HepG2 (cell line): ENCODE measurements around the gene GTF3C5. TPM values are rescaled to one million over a fixed set of nuclear protein-coding genes. Genes with fewer than 3 reads are reported as not detected.

Source experiments
- ATAC-seq: fragments of 200-7000 bp; cut with Tn5 transposase; 3 replicates; pipeline ENCODE4 v1.9.1; 2020; ENCODE audit warnings: mild to moderate bottlenecking, moderate library complexity
- BruUV-seq: library from RNA; stranded (reverse); fragments of 400-500 nt; replicated peaks from 2 replicates; lab custom pipeline; 2021; lab: Mats Ljungman, UMichigan
- CTCF ChIA-PET: fragments of 300-600 bp; formaldehyde crosslinking; extraction: SDS; loops from one replicate; lab custom pipeline; 2021; ENCODE audit warnings: low total read pairs, inconsistent platforms, low intra/inter-chr PET ratio; lab: Yijun Ruan, JAX
- POLR2A ChIA-PET: fragments of 350-600 bp; sonication (Branson Sonifier 250); formaldehyde crosslinking; loops from one replicate; lab custom pipeline; 2020; ENCODE audit warnings: antibody characterized with exemption, inconsistent platforms; lab: Yijun Ruan, JAX
- DNase-seq: peaks from one replicate; pipeline ENCODE4 v3.0.0-alpha.2; 2015; ENCODE audit warnings: low spot score
- FAIRE-seq: peaks from 3 replicates; lab custom pipeline; 2011; peaks lifted over from hg19 to GRCh38; lab: Jason Lieb, UNC
- H2AFZ ChIP-seq: one replicate; pipeline ENCODE4 v1.6.1; 2011; ENCODE audit warnings: low read length, inconsistent platforms
- H3K27ac ChIP-seq: fragments of 300-600 bp; 3 replicates; pipeline ENCODE4 v1.8.0; 2011; ENCODE audit warnings: mixed run types, mild to moderate bottlenecking, mixed read lengths, low read length, inconsistent platforms; ENCODE audit not compliant: insufficient read depth; ENCODE audit errors: extremely low read length
- H3K27me3 ChIP-seq, 2 experiments: fragments of 200-600 bp in 1 of 2; 2 replicates in 1 of 2; 3 replicates in 1 of 2; pipeline versions ENCODE4 v1.6.0 to v1.8.0; 2011; ENCODE audit warnings: low read length in 2 of 2, mild to moderate bottlenecking in 2 of 2, moderate library complexity in 2 of 2, inconsistent platforms in 1 of 2; ENCODE audit not compliant: insufficient read depth in 2 of 2, control insufficient read depth in 1 of 2
- H3K36me3 ChIP-seq, 2 experiments: fragments of 200-600 bp in 1 of 2; replicated peaks in 1 of 2; 2 replicates in 1 of 2; 3 replicates in 1 of 2; pipeline versions ENCODE4 v1.5.1 to v1.8.0; 2011; ENCODE audit warnings: low read length in 2 of 2, inconsistent platforms in 1 of 2; ENCODE audit not compliant: insufficient read depth in 2 of 2, control insufficient read depth in 1 of 2
- H3K4me1 ChIP-seq: 2 replicates; pipeline ENCODE4 v1.5.1; 2012; ENCODE audit warnings: low read length, inconsistent platforms; ENCODE audit not compliant: insufficient read depth
- H3K4me2 ChIP-seq: 2 replicates; pipeline ENCODE4 v1.6.0; 2011; ENCODE audit warnings: low read depth, low read length, inconsistent platforms
- H3K4me3 ChIP-seq, 3 experiments: fragments of 200-600 bp in 1 of 3; sonication (generic), shearing (Covaris generic) in 1 of 3; replicated peaks in 1 of 3; 2 replicates each; pipeline ENCODE4 v1.5.1; 2011 to 2016; ENCODE audit warnings: low read length in 3 of 3, inconsistent platforms in 2 of 3, low read depth in 2 of 3, mild to moderate bottlenecking in 2 of 3, control low read depth in 1 of 3, mixed read lengths in 1 of 3; ENCODE audit not compliant: insufficient read depth in 1 of 3
- H3K79me2 ChIP-seq: one replicate; pipeline ENCODE4 v1.6.1; 2011; ENCODE audit warnings: low read length, inconsistent platforms; ENCODE audit not compliant: insufficient read depth
- H3K9ac ChIP-seq: 2 replicates; pipeline ENCODE4 v1.6.0; 2011; ENCODE audit warnings: mild to moderate bottlenecking, low read depth, low read length, inconsistent platforms; ENCODE audit not compliant: insufficient read depth
- H3K9me3 ChIP-seq: 2 replicates; pipeline ENCODE4 v1.5.1; 2012; ENCODE audit warnings: mild to moderate bottlenecking, low read length
- H4K20me1 ChIP-seq: 2 replicates; pipeline ENCODE4 v1.6.0; 2011; ENCODE audit warnings: inconsistent platforms, mild to moderate bottlenecking, low read length, moderate library complexity; ENCODE audit not compliant: insufficient read depth
- CENPT ChIP-seq: sonication (generic); formaldehyde crosslinking; IDR thresholded peaks from 2 replicates; pipeline ENCODE4 v1.8.0; 2022; ENCODE audit warnings: low read depth, mild to moderate bottlenecking, moderate library complexity, missing genetic modification reagents
- GZF1 ChIP-seq: sonication (generic); formaldehyde crosslinking; IDR thresholded peaks from 2 replicates; pipeline ENCODE4 v1.5.1; 2020; ENCODE audit warnings: mild to moderate bottlenecking, missing genetic modification reagents
- HNRNPH1 ChIP-seq: fragments of 200-400 bp; formaldehyde crosslinking; optimal IDR thresholded peaks from 2 replicates; pipeline ENCODE3; 2017; ENCODE audit warnings: mild to moderate bottlenecking, low read depth, low read length
- KMT2A ChIP-seq: sonication (generic); formaldehyde crosslinking; IDR thresholded peaks from 2 replicates; pipeline ENCODE4 v1.4.0; 2020; ENCODE audit warnings: missing genetic modification reagents
- MXI1 ChIP-seq: IDR thresholded peaks from 3 replicates; pipeline ENCODE4 v1.6.1; 2012; ENCODE audit warnings: low read depth, low read length, inconsistent platforms, borderline replicate concordance
- NFYC ChIP-seq: IDR thresholded peaks from 2 replicates; pipeline ENCODE4 v1.6.1; 2016; ENCODE audit warnings: missing genetic modification reagents, missing compliant biosample characterization
- NONO ChIP-seq, 2 experiments: fragments of 450-650 bp in 1 of 2; sonication (generic) in 1 of 2; formaldehyde crosslinking in 1 of 2; IDR thresholded peaks in 1 of 2; conservative IDR thresholded peaks in 1 of 2; 2 replicates each; pipeline versions ENCODE4 v1.6.1 to v1.8.0; 2017 to 2022; ENCODE audit warnings: mild to moderate bottlenecking in 1 of 2, missing genetic modification reagents in 1 of 2, moderate library complexity in 1 of 2
- POLR2G ChIP-seq: fragments of 200-400 bp; formaldehyde crosslinking; IDR thresholded peaks from 2 replicates; pipeline ENCODE4 v1.6.1; 2018; ENCODE audit warnings: mild to moderate bottlenecking, low read depth, low read length, moderate library complexity
- TEAD2 ChIP-seq: sonication (generic); formaldehyde crosslinking; IDR thresholded peaks from 2 replicates; pipeline ENCODE4 v1.9.0; 2021; ENCODE audit warnings: missing genetic modification reagents
- THYN1 ChIP-seq: sonication (generic); formaldehyde crosslinking; IDR thresholded peaks from 2 replicates; pipeline ENCODE4 v1.8.1; 2023; ENCODE audit warnings: low read depth, mild to moderate bottlenecking, moderate library complexity, missing genetic modification reagents, borderline replicate concordance
- ZNF234 ChIP-seq: sonication (generic); formaldehyde crosslinking; conservative IDR thresholded peaks from 2 replicates; pipeline ENCODE4 v1.5.1; 2020; ENCODE audit warnings: mild to moderate bottlenecking, missing genetic modification reagents
- ZNF775 ChIP-seq: sonication (generic); formaldehyde crosslinking; IDR thresholded peaks from 2 replicates; pipeline ENCODE4 v1.4.0; 2020; ENCODE audit warnings: missing genetic modification reagents, mild to moderate bottlenecking, moderate library complexity, borderline replicate concordance
- WGBS: methylation state at CpG from one replicate; pipeline ENCODE4 v1.1.6; 2017; ENCODE audit warnings: low lambda C conversion rate; 5-methylcytosine and 5-hydroxymethylcytosine counted together
- in situ Hi-C: cut with HindIII; loops from 2 replicates; pipeline ENCODE4 v1.10.0; 2017; ENCODE audit warnings: low pct_unique_long_range_greater_than_20kb; ENCODE audit not compliant: extremely low pct_ligation_motif_present
- intact Hi-C: fragments of 100-400 bp; cut with micrococcal nuclease; formaldehyde crosslinking; loops from one replicate; pipeline ENCODE4 v1.10.0; 2022; ENCODE audit not compliant: unreplicated experiment
- polyA plus RNA-seq, 8 experiments: library from polyadenylated mRNA; depleted of rRNA in 3 of 8; stranded (reverse) in 7 of 8; unstranded in 1 of 8; fragments of >200 nt; fragmentation: Illumina TruSeq in 4 of 8; extraction: Trizol in 4 of 8; gene quantifications; 2 replicates each; pipeline versions ENCODE4 v1.2.1 to v1.2.3, GENCODE V29; 2011 to 2016; ENCODE audit warnings: low read depth in 4 of 8, missing spikeins in 1 of 8, mixed read lengths in 1 of 8; ENCODE audit not compliant: insufficient read depth in 1 of 8
- total RNA-seq, 5 experiments: library from RNA; depleted of rRNA; stranded (reverse); fragments of >200 nt; fragmentation: Illumina TruSeq; extraction: Trizol; gene quantifications; 2 replicates each; pipeline ENCODE4 v1.2.3, GENCODE V29; 2016; ENCODE audit warnings: low read depth in 1 of 5
- TF ChIP-seq, protein P1 (sequence below): IDR thresholded peaks from 2 replicates; pipeline ENCODE4 v1.6.1; 2016; ENCODE audit warnings: missing compliant biosample characterization, missing genetic modification reagents, borderline replicate concordance
- TF ChIP-seq, protein P2 (sequence below): sonication (generic); formaldehyde crosslinking; IDR thresholded peaks from 2 replicates; pipeline ENCODE4 v1.4.0; 2020; ENCODE audit warnings: mild to moderate bottlenecking, missing genetic modification reagents
- TF ChIP-seq, protein P3 (sequence below), 2 experiments: sonication (generic) in 1 of 2; formaldehyde crosslinking in 1 of 2; IDR thresholded peaks; 2 replicates each; pipeline versions ENCODE4 v1.5.1 to v1.6.1; 2011 to 2020; ENCODE audit warnings: borderline replicate concordance in 1 of 2, low read depth in 1 of 2, low read length in 1 of 2, mild to moderate bottlenecking in 1 of 2, missing genetic modification reagents in 1 of 2, moderate library complexity in 1 of 2
- TF ChIP-seq, protein P4 (sequence below): sonication (generic); formaldehyde crosslinking; conservative IDR thresholded peaks from 2 replicates; pipeline ENCODE4 v1.8.0; 2022; ENCODE audit warnings: mild to moderate bottlenecking, moderate library complexity, missing genetic modification reagents
- TF ChIP-seq, protein P5 (sequence below): fragments of 450-650 bp; IDR thresholded peaks from 2 replicates; pipeline ENCODE4 v1.6.1; 2017

GTF3C5 gene
- total and polyA plus RNA-seq, 2 of the 13 experiments (the other 11 are each of a cell fraction or from before 2014, with no cell fraction given): 66.9 to 92.6 TPM

DNA sequence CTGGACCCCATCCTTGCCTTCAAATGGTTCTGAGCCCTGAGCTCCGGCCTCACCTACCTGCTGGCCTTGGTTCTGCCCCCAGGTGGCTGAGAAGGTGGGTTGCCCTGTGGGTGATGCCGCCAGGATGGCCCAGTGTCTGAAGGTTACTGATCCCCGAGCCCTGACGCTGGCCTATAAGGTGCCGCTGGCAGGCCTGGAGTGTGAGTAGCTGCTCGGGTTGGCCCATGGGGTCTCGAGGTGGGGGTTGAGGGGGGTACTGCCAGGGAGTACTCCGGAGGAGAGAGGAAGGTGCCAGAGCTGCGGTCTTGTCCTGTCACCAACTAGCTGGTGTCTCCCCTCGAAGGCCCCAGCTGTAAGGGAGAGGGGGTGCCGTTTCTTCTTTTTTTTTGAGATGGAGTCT lies 36.2 kb downstream of the GTF3C5 start:
- ATAC-seq (no peak), FAIRE-seq (no peak), DNase-seq (no peak)
- Histone ChIP-seq H3K27ac (no peak overlapping the region), H3K4me2 (no peak overlapping the region), H3K9ac (no peak overlapping the region), H3K4me1 (no peaks in the 10 kb centered on the region), H3K36me3 (peaks cover 0 to 1% of the 10 kb centered on the region in 2 experiments; a peak in 1 of 5 replicates), H3K79me2 (no peaks in the 10 kb centered on the region), H4K20me1 (no peaks in the 10 kb centered on the region), H3K9me3 (no peaks in the 10 kb centered on the region), H3K4me3 (no peak overlapping the region), H2AFZ (no peak overlapping the region), H3K27me3 (no peaks in the 10 kb centered on the region)
- TF ChIP-seq, protein P1, sequence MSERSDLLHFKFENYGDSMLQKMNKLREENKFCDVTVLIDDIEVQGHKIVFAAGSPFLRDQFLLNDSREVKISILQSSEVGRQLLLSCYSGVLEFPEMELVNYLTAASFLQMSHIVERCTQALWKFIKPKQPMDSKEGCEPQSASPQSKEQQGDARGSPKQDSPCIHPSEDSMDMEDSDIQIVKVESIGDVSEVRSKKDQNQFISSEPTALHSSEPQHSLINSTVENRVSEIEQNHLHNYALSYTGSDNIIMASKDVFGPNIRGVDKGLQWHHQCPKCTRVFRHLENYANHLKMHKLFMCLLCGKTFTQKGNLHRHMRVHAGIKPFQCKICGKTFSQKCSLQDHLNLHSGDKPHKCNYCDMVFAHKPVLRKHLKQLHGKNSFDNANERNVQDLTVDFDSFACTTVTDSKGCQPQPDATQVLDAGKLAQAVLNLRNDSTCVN (CRISPR knock-in tag): no peak
- no peak for TF ChIP-seq NONO (IDR thresholded peaks at IDR 0.05)
- TF ChIP-seq NONO (CRISPR knock-in tag; conservative IDR thresholded peaks at IDR 0.05): no peak
- no peak for TF ChIP-seq MXI1
- TF ChIP-seq HNRNPH1: no peak
- TF ChIP-seq TEAD2: no peak
- no peak for TF ChIP-seq ZNF775 (CRISPR knock-in tag)
- TF ChIP-seq, protein P2, sequence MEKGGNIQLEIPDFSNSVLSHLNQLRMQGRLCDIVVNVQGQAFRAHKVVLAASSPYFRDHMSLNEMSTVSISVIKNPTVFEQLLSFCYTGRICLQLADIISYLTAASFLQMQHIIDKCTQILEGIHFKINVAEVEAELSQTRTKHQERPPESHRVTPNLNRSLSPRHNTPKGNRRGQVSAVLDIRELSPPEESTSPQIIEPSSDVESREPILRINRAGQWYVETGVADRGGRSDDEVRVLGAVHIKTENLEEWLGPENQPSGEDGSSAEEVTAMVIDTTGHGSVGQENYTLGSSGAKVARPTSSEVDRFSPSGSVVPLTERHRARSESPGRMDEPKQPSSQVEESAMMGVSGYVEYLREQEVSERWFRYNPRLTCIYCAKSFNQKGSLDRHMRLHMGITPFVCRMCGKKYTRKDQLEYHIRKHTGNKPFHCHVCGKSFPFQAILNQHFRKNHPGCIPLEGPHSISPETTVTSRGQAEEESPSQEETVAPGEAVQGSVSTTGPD (CRISPR knock-in tag): no peak
- TF ChIP-seq THYN1 (CRISPR knock-in tag): no peak
- TF ChIP-seq POLR2G: no peak
- TF ChIP-seq KMT2A (CRISPR knock-in tag): no peak
- TF ChIP-seq GZF1 (CRISPR knock-in tag): no peak
- TF ChIP-seq, protein P3, sequence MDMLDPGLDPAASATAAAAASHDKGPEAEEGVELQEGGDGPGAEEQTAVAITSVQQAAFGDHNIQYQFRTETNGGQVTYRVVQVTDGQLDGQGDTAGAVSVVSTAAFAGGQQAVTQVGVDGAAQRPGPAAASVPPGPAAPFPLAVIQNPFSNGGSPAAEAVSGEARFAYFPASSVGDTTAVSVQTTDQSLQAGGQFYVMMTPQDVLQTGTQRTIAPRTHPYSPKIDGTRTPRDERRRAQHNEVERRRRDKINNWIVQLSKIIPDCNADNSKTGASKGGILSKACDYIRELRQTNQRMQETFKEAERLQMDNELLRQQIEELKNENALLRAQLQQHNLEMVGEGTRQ (IDR thresholded peaks at IDR 0.05; ENCODE audit: low read depth, low read length): no peak
- TF ChIP-seq, protein P3 (CRISPR knock-in tag; IDR thresholded peaks at IDR 0.05; ENCODE audit: borderline replicate concordance): no peak
- TF ChIP-seq, protein P4, sequence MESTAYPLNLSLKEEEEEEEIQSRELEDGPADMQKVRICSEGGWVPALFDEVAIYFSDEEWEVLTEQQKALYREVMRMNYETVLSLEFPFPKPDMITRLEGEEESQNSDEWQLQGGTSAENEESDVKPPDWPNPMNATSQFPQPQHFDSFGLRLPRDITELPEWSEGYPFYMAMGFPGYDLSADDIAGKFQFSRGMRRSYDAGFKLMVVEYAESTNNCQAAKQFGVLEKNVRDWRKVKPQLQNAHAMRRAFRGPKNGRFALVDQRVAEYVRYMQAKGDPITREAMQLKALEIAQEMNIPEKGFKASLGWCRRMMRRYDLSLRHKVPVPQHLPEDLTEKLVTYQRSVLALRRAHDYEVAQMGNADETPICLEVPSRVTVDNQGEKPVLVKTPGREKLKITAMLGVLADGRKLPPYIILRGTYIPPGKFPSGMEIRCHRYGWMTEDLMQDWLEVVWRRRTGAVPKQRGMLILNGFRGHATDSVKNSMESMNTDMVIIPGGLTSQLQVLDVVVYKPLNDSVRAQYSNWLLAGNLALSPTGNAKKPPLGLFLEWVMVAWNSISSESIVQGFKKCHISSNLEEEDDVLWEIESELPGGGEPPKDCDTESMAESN (CRISPR knock-in tag): no peak
- no peak for TF ChIP-seq NFYC (CRISPR knock-in tag)
- TF ChIP-seq, protein P5, sequence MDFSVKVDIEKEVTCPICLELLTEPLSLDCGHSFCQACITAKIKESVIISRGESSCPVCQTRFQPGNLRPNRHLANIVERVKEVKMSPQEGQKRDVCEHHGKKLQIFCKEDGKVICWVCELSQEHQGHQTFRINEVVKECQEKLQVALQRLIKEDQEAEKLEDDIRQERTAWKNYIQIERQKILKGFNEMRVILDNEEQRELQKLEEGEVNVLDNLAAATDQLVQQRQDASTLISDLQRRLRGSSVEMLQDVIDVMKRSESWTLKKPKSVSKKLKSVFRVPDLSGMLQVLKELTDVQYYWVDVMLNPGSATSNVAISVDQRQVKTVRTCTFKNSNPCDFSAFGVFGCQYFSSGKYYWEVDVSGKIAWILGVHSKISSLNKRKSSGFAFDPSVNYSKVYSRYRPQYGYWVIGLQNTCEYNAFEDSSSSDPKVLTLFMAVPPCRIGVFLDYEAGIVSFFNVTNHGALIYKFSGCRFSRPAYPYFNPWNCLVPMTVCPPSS: no peak
- TF ChIP-seq CENPT (CRISPR knock-in tag): no peak
- no peak for TF ChIP-seq ZNF234
- in situ Hi-C loops: no loop called here
- intact Hi-C loops: no loop called here
- 90% methylated on average over 7 of the region's 11 CpGs for WGBS
- BruUV-seq: no TSS peak
- ChIA-PET POLR2A (no interaction called here), CTCF (no interaction called here)
